SJSA1 (cell line): ENCODE results near the gene CXCR5. TPM values are rescaled to one million over a fixed set of nuclear protein-coding genes. Genes with fewer than 3 reads are reported as not detected.
A peak's percentile ranks its signal among the peaks of the same experiment; 100 is the strongest.

Source experiments
- DNase-seq, 2 experiments: peaks; one replicate each; pipeline ENCODE4 v3.0.0-alpha.2; 2015 to 2020; ENCODE audit warnings: low spot score in 2 of 2, low read depth in 1 of 2
- H3K27ac ChIP-seq: fragments of 250-450 bp; sonication (Bioruptor Pico); 2 replicates; pipeline ENCODE4 v1.5.1; 2020; ENCODE audit warnings: mild to moderate bottlenecking, moderate library complexity
- H3K27me3 ChIP-seq: fragments of 250-450 bp; sonication (Bioruptor Pico); replicated peaks from 2 replicates; pipeline ENCODE4 v1.5.1; 2020; ENCODE audit warnings: mild to moderate bottlenecking, moderate library complexity
- H3K36me3 ChIP-seq: fragments of 250-450 bp; sonication (Bioruptor Pico); 2 replicates; pipeline ENCODE4 v1.5.1; 2020; ENCODE audit warnings: mild to moderate bottlenecking
- H3K4me1 ChIP-seq: fragments of 250-450 bp; sonication (Bioruptor Pico); replicated peaks from 2 replicates; pipeline ENCODE4 v1.6.1; 2021; ENCODE audit warnings: mild to moderate bottlenecking
- H3K4me3 ChIP-seq: fragments of 250-450 bp; sonication (Bioruptor Pico); 2 replicates; pipeline ENCODE4 v1.5.1; 2020; ENCODE audit warnings: mild to moderate bottlenecking
- H3K9me3 ChIP-seq: fragments of 250-450 bp; sonication (Bioruptor Pico); replicated peaks from 2 replicates; pipeline ENCODE4 v1.5.1; 2020; ENCODE audit warnings: mild to moderate bottlenecking
- total RNA-seq: library from RNA; depleted of rRNA; stranded (reverse); fragments of >200 nt; shearing (Covaris generic); gene quantifications from 2 replicates; pipeline ENCODE4 v1.2.3, GENCODE V29; 2014

The CXCR5 gene
- total RNA-seq, 1 experiment from 2014 or later = not detected

DNA sequence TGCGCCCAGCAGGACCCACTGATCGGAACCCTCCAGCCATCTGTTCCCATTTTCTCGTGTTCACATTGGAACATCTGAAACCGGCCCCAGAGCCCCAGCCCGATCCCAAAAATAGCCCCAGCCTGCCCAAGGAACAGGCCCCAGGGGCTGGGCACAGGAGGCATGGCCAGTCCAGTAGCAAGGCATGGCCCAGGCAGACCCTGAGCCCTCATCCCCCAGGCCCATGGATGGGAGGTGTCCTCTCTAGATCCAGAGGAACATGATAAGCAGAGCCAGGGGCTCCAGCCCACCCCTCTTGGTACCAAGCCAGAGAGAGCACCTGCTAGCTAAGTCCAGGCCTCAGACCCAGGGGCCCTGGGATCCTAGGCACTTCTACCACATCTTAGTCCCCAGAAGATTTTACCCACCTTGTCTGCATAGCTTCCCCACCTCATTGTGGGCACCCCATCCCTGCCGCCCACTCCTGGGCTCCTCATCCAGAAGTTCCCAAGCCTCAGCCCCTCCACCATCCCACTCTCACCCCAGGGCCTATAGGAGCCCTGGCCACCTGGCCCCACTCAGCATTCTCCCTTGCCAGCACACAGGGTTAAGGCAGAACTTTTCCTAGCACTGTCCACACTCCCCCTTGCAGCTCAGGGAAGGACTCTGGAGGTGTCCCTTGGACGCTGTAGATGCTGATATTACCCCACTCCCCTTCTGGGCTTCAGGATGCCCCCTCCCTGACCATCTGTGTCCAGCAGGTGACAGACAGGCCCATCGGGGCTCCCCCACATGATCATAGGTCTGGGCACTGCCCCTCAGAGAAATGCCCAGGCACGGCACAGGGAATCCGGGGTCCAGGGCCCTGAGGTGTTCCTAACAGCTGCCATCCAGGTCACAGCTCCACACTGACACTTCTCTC is 32.5 kb downstream of the CXCR5 start:
- Histone ChIP-seq H3K4me3 (no peak overlapping the region), H3K4me1 (peaks cover 82% of the 10 kb centered on the region), H3K36me3 (peaks cover 5% of the 10 kb centered on the region; the same call in 1 of the 2 replicates), H3K9me3 (no peaks in the 10 kb centered on the region), H3K27me3 (no peaks in the 10 kb centered on the region), H3K27ac (no peak overlapping the region)
- DNase-seq = no peak

GRCh38 chr11:118916842-118917388 is 33.2 kb downstream of the CXCR5 start:
- Histone ChIP-seq H3K4me3 (no peak overlapping the region), H3K36me3 (peaks cover 5% of the 10 kb centered on the region; the same call in 1 of the 2 replicates), H3K27ac (no peak overlapping the region), H3K4me1 (peaks cover 82% of the 10 kb centered on the region), H3K9me3 (no peaks in the 10 kb centered on the region), H3K27me3 (no peaks in the 10 kb centered on the region)
- DNase-seq = no peak

- H3K27ac ChIP-seq = peak overlapping the region; percentile 46
- no peak for DNase-seq
Measured at GRCh38 chr11:118917481-118918127, 33.9 kb downstream of the CXCR5 start.

GRCh38 chr11:118918128-118918685 is 34.5 kb downstream of the CXCR5 start:
- Histone ChIP-seq H3K4me1 (peaks cover 82% of the 10 kb centered on the region), H3K9me3 (no peaks in the 10 kb centered on the region), H3K36me3 (peaks cover 5% of the 10 kb centered on the region; the same call in 1 of the 2 replicates), H3K27ac (peak overlapping the region; percentile 46), H3K4me3 (no peak overlapping the region), H3K27me3 (no peaks in the 10 kb centered on the region)
- DNase-seq = peak in 1 of 2 experiments; percentile 31

More at GRCh38 chr11:118917481-118918127, 33.9 kb downstream of the CXCR5 start:
- no peaks in the 10 kb centered on the region for H3K27me3 ChIP-seq
- H3K4me3 ChIP-seq = no peak overlapping the region
- peaks cover 82% of the 10 kb centered on the region for H3K4me1 ChIP-seq
- H3K9me3 ChIP-seq = no peaks in the 10 kb centered on the region
- peaks cover 5% of the 10 kb centered on the region; the same call in 1 of the 2 replicates for H3K36me3 ChIP-seq

DNA sequence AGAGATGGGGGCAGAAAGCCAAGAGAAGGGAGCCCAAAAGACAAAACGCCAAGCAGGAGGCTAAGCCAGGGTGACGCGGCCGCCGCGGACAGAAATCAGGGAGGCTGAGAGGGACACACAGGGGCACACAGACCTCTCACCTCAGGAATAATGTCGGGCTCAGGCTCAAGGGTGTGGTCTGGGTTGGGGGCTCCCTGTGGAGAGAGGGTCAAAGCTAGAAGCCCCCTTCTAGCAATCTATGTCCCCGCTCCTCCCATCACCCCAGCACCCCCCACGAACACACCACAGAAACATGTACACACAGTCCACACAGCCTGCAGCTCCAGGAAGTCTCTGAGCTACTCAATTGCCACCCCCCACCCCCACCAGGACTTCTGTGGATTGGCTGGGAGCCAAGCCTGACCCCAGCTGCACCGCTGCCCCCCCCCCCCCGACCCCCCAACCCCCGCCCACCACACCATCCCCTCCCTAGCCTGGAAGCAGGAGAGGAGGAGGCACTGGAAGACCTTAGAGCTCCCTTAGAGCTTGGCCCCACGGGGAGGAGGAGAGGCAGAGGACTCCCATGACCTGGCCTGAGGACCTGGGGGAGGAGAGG is 35.1 kb downstream of the CXCR5 start:
- H3K4me3 ChIP-seq = no peak overlapping the region
- H3K36me3 ChIP-seq = peaks cover 5% of the 10 kb centered on the region; the same call in 1 of the 2 replicates
- peaks cover 82% of the 10 kb centered on the region for H3K4me1 ChIP-seq
- no peaks in the 10 kb centered on the region for H3K27me3 ChIP-seq
- peak overlapping the region; percentile 46 for H3K27ac ChIP-seq
- no peak for DNase-seq
- H3K9me3 ChIP-seq = no peaks in the 10 kb centered on the region

- H3K27ac ChIP-seq = peak overlapping the region; percentile 15; the same call in 1 of the 2 replicates
- no peaks in the 10 kb centered on the region for H3K9me3 ChIP-seq
- peak in 1 of 2 experiments; percentile 41 for DNase-seq
- H3K4me3 ChIP-seq = no peak overlapping the region
- peaks cover 5% of the 10 kb centered on the region; the same call in 1 of the 2 replicates for H3K36me3 ChIP-seq
- no peaks in the 10 kb centered on the region for H3K27me3 ChIP-seq
- H3K4me1 ChIP-seq = peaks cover 84% of the 10 kb centered on the region
Measured at GRCh38 chr11:118921121-118921928, 37.6 kb downstream of the CXCR5 start.

- Histone ChIP-seq H3K27ac (no peak overlapping the region), H3K4me3 (peak overlapping the region; percentile 8; the same call in 1 of the 2 replicates), H3K9me3 (no peaks in the 10 kb centered on the region), H3K27me3 (no peaks in the 10 kb centered on the region), H3K4me1 (peaks cover 78% of the 10 kb centered on the region), H3K36me3 (peaks cover 5% of the 10 kb centered on the region; the same call in 1 of the 2 replicates)
- DNase-seq = peak in 1 of 2 experiments; percentile 59
Measured at GRCh38 chr11:118921929-118922744, 38.4 kb downstream of the CXCR5 start.

- DNase-seq = no peak
- Histone ChIP-seq H3K4me3 (peak overlapping the region; percentile 56; the same call in 1 of the 2 replicates), H3K4me1 (peaks cover 75% of the 10 kb centered on the region), H3K27ac (no peak overlapping the region), H3K9me3 (no peaks in the 10 kb centered on the region), H3K27me3 (no peaks in the 10 kb centered on the region), H3K36me3 (no peaks in the 10 kb centered on the region; the same call in 1 of the 2 replicates)
Measured at GRCh38 chr11:118922745-118923627, 39.3 kb downstream of the CXCR5 start.

DNA sequence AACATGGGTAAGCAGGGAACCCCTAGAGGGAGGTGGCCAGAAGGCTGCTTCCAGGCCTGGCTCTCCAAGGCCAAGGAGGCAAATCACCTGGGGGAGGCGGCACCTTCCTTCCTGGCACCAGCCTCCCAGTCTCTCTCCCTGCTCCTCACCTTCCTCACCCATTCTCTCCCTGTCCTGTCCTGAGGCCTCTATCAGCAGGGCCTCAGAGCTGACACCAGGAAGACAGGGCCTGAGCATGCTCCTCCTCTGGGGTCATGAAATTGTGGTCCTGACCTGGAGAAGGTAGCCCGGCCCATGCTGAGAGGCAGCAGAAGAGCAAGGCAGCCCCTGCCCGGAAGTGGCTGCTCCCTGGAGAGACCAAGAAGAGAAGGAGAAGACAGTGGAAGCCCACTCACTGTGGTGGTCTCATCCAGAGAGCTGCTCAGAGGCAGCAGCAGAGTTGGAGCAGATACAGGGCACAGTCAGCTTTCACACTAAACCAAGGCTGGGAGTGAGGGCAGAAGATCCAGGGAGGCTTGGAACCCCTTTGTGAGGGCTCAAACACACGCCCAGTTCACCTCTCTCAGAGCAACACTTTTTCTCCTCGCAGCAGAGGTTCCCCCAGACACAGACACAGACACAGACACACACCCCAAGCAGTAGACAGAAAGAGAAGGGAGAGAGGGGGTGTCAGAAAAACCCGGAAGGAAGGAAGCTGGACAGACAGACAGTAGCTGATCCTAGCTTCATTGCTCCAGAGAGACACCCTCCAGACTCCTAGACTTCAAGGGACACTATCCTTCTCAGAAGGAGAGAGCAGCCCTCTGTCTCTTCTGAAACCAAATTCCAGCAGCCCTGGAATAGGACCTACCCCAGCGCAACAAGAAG is 40.3 kb downstream of the CXCR5 start:
- H3K27me3 ChIP-seq = no peaks in the 10 kb centered on the region
- H3K36me3 ChIP-seq = no peaks in the 10 kb centered on the region
- DNase-seq = no peak
- H3K9me3 ChIP-seq = no peaks in the 10 kb centered on the region
- peaks cover 75% of the 10 kb centered on the region for H3K4me1 ChIP-seq
- no peak overlapping the region for H3K27ac ChIP-seq
- H3K4me3 ChIP-seq = peak overlapping the region; percentile 56
